ENCODE measurements around the gene CASZ1.

DNA sequence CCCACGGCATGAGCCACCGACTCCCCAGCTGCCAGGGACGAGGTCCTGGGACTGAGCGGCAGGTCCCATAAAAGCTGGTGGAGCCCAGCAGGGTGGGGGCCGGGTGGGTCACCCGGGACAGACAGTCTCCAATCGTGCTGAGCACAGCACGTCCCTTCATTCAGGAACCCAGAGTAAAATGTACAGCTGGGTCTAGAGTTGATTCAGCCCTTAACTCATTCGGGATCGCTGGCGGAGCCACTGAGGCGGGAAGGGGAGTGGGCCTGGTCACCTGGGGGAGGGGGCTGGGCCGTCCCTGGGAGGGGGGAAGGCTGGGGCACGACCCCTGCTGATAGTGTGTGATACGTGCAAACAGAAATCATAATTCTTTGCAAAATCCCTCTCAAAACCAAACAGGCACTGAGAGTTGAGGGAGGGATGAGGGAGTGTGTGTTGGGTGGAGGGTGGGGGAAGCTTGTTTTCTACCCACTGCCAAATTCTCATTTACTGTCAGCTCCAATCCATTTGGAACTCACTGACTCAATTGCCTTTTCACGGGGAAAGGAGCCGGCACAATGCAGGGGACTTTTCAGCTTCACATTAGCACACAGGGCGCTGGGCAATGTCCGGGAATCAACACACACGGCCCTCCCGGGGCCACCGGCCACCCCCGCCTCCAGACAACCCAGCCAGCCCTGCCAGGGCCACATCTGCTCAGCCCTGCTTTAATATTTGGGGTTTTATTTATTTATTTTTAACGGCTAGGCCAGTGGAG is 13.8 kb downstream of the CASZ1 start:
- no peak for TF ChIP-seq BCL11A (IDR thresholded peaks at IDR 0.05; ENCODE audit: low read depth, low read length)
- TF ChIP-seq, protein P1, sequence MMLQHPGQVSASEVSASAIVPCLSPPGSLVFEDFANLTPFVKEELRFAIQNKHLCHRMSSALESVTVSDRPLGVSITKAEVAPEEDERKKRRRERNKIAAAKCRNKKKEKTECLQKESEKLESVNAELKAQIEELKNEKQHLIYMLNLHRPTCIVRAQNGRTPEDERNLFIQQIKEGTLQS (IDR thresholded peaks at IDR 0.05; ENCODE audit: borderline replicate concordance, extremely low read depth, low read depth, low read length), result no peak
